Adrenal gland (tissue), 5 donors: ENCODE results near the gene FAF1.

Experiments
- CTCF ChIP-seq, 6 experiments: fragments of 450-650 bp in 4 of 6; fragments of 200-600 bp in 2 of 6; sonication (generic) in 1 of 6; IDR thresholded peaks; 1 replicate in 5 of 6; 2 replicates in 1 of 6; pipeline versions ENCODE4 v1.5.1 to v1.8.0; 2016 to 2021; ENCODE audit warnings: antibody characterized with exemption in 6 of 6, mild to moderate bottlenecking in 2 of 6, moderate library complexity in 1 of 6
- POLR2A ChIP-seq, 2 donors: fragments of 450-650 bp; IDR thresholded peaks; one replicate each; pipeline ENCODE4 v1.6.1; 2017; ENCODE audit warnings: antibody characterized with exemption in 2 of 2, mild to moderate bottlenecking in 2 of 2, moderate library complexity in 1 of 2
- donor health status: DM: no; HTN: no; CAD: no.

GRCh38 chr1:50564417-50564816 is 395.6 kb downstream of the FAF1 start:
- TF ChIP-seq CTCF (IDR thresholded peaks at IDR 0.05): no peak
- no peak for TF ChIP-seq POLR2A (IDR thresholded peaks at IDR 0.05)
